H1 (cell line): ENCODE measurements around the gene C1orf56. TPM values are rescaled to one million over a fixed set of nuclear protein-coding genes. Genes with fewer than 3 reads are reported as not detected.

Experiments used
- CTCF ChIA-PET: fragments of 300-600 bp; sonication (Branson Sonifier 250); formaldehyde crosslinking; loops from one replicate; lab custom pipeline; 2021; ENCODE audit not compliant: partially characterized antibody; lab: Charles Lee
- POLR2A ChIA-PET: fragments of 300-600 bp; sonication (Branson Sonifier 250); formaldehyde crosslinking; loops from one replicate; lab custom pipeline; 2021; ENCODE audit warnings: inconsistent platforms; ENCODE audit not compliant: partially characterized antibody; lab: Charles Lee
- DNase-seq, 2 experiments: peaks; one replicate each; pipeline versions ENCODE4 v3.0.0 to v3.0.0-alpha.2; 2010 to 2022; ENCODE audit warnings: low spot score in 2 of 2, low read depth in 1 of 2, mixed read lengths in 1 of 2
- FAIRE-seq: peaks from 2 replicates; lab custom pipeline; 2011; peaks lifted over from hg19 to GRCh38; lab: Jason Lieb, UNC
- H2AFZ ChIP-seq: 2 replicates; pipeline ENCODE4 v1.8.1; 2012; ENCODE audit warnings: low read length, inconsistent platforms
- H2AK5ac ChIP-seq: 2 replicates; pipeline ENCODE4 v1.6.1; 2013; ENCODE audit warnings: low read depth, low read length
- H2BK120ac ChIP-seq: replicated peaks from 2 replicates; pipeline ENCODE3; 2013; ENCODE audit warnings: low read depth, low read length, inconsistent platforms
- H2BK12ac ChIP-seq: 2 replicates; pipeline ENCODE4 v1.6.1; 2013; ENCODE audit warnings: low read depth, low read length
- H2BK15ac ChIP-seq: 2 replicates; pipeline ENCODE4 v1.6.1; 2013; ENCODE audit warnings: low read length
- H2BK20ac ChIP-seq: 2 replicates; pipeline ENCODE4 v1.6.1; 2013; ENCODE audit warnings: low read length
- H2BK5ac ChIP-seq: 2 replicates; pipeline ENCODE4 v1.6.1; 2013; ENCODE audit warnings: low read depth, low read length
- H3K14ac ChIP-seq: 2 replicates; pipeline ENCODE4 v1.6.1; 2013; ENCODE audit warnings: inconsistent platforms; ENCODE audit not compliant: insufficient read length
- H3K18ac ChIP-seq: 2 replicates; pipeline ENCODE4 v1.6.1; 2013; ENCODE audit warnings: low read length; ENCODE audit errors: extremely low read depth
- H3K23ac ChIP-seq: 2 replicates; pipeline ENCODE4 v1.6.1; 2013; ENCODE audit warnings: inconsistent platforms; ENCODE audit not compliant: insufficient read length
- H3K23me2 ChIP-seq: 2 replicates; pipeline ENCODE4 v1.6.1; 2013; ENCODE audit warnings: low read depth, low read length
- H3K27ac ChIP-seq: 2 replicates; pipeline ENCODE4 v1.6.1; 2011; ENCODE audit warnings: low read depth, low read length, inconsistent platforms
- H3K27me3 ChIP-seq, 4 experiments: replicated peaks in 1 of 4; 1 replicate in 1 of 4; 2 replicates in 3 of 4; pipeline versions ENCODE4 v1.6.1 to v1.8.1; 2011 to 2013; ENCODE audit warnings: low read length in 3 of 4, mild to moderate bottlenecking in 3 of 4, inconsistent platforms in 2 of 4, mixed read lengths in 2 of 4, moderate library complexity in 1 of 4; ENCODE audit not compliant: control insufficient read depth in 3 of 4, insufficient read depth in 3 of 4; ENCODE audit errors: extremely low read depth in 1 of 4
- H3K36me3 ChIP-seq, 4 experiments: 2 replicates each; pipeline versions ENCODE4 v1.6.1 to v1.8.1; 2011 to 2013; ENCODE audit warnings: mild to moderate bottlenecking in 4 of 4, low read length in 3 of 4, moderate library complexity in 2 of 4, control low read depth in 1 of 4, inconsistent platforms in 1 of 4; ENCODE audit not compliant: insufficient read depth in 4 of 4, control insufficient read depth in 2 of 4
- H3K4ac ChIP-seq: replicated peaks from 2 replicates; pipeline ENCODE3; 2013; ENCODE audit warnings: low read length, low read depth, mixed read lengths, inconsistent platforms; ENCODE audit not compliant: insufficient read length
- H3K4me1 ChIP-seq, 4 experiments: replicated peaks in 1 of 4; 1 replicate in 1 of 4; 2 replicates in 3 of 4; pipeline versions ENCODE4 v1.6.1 to v1.8.1; 2011 to 2013; ENCODE audit warnings: low read length in 3 of 4, inconsistent platforms in 2 of 4, mixed read lengths in 1 of 4; ENCODE audit not compliant: insufficient read depth in 4 of 4, control insufficient read depth in 3 of 4
- H3K4me2 ChIP-seq, 2 experiments: 2 replicates each; pipeline versions ENCODE4 v1.6.1 to v1.8.1; 2011 to 2013; ENCODE audit warnings: low read depth in 2 of 2, low read length in 2 of 2, control low read depth in 1 of 2, inconsistent platforms in 1 of 2, mild to moderate bottlenecking in 1 of 2; ENCODE audit not compliant: insufficient read depth in 1 of 2
- H3K4me3 ChIP-seq, 4 experiments: fragments of 200-600, 300-600 bp in 1 of 4; sonication (generic), shearing (Covaris generic), sonication (Bioruptor Twin) in 1 of 4; 2 replicates each; pipeline versions ENCODE4 v1.5.1 to v1.8.1; 2011 to 2016; ENCODE audit warnings: low read length in 4 of 4, low read depth in 3 of 4, control low read depth in 2 of 4, inconsistent platforms in 2 of 4, mild to moderate bottlenecking in 2 of 4, mixed read lengths in 1 of 4, moderate library complexity in 1 of 4; ENCODE audit not compliant: insufficient read depth in 2 of 4; ENCODE audit errors: extremely low read depth in 1 of 4
- H3K56ac ChIP-seq: replicated peaks from 2 replicates; pipeline ENCODE3; 2013; ENCODE audit warnings: low read depth, mild to moderate bottlenecking, mixed read lengths, low read length, inconsistent platforms; ENCODE audit not compliant: insufficient read length
- H3K79me1 ChIP-seq: 2 replicates; pipeline ENCODE4 v1.6.1; 2013; ENCODE audit warnings: low read depth, low read length, control low read depth
- H3K79me2 ChIP-seq, 2 experiments: 2 replicates each; pipeline versions ENCODE4 v1.6.1 to v1.8.1; 2012 to 2013; ENCODE audit warnings: low read length in 2 of 2, mild to moderate bottlenecking in 2 of 2, inconsistent platforms in 1 of 2; ENCODE audit not compliant: insufficient read depth in 2 of 2, control insufficient read depth in 1 of 2
- H3K9ac ChIP-seq, 4 experiments: replicated peaks in 1 of 4; 1 replicate in 1 of 4; 2 replicates in 3 of 4; pipeline versions ENCODE4 v1.6.1 to v1.8.1; 2011 to 2013; ENCODE audit warnings: low read depth in 3 of 4, low read length in 3 of 4, control low read depth in 2 of 4, mild to moderate bottlenecking in 2 of 4, moderate library complexity in 2 of 4, inconsistent platforms in 1 of 4; ENCODE audit errors: extremely low read depth in 1 of 4
- H3K9me3 ChIP-seq, 2 experiments: 2 replicates each; pipeline versions ENCODE4 v1.6.1 to v1.8.1; 2012 to 2013; ENCODE audit warnings: mild to moderate bottlenecking in 2 of 2, moderate library complexity in 2 of 2, control low read depth in 1 of 2, inconsistent platforms in 1 of 2, low read depth in 1 of 2, low read length in 1 of 2, mixed read lengths in 1 of 2; ENCODE audit not compliant: insufficient read depth in 2 of 2
- H4K20me1 ChIP-seq, 2 experiments: replicated peaks in 1 of 2; 2 replicates each; pipeline versions ENCODE3 to v1.8.1; 2011 to 2013; ENCODE audit warnings: inconsistent platforms in 2 of 2, low read length in 2 of 2, mild to moderate bottlenecking in 1 of 2; ENCODE audit not compliant: insufficient read depth in 2 of 2, control insufficient read depth in 1 of 2
- H4K5ac ChIP-seq: 2 replicates; pipeline ENCODE4 v1.6.1; 2013; ENCODE audit warnings: low read length, low read depth, mixed read lengths, inconsistent platforms; ENCODE audit not compliant: insufficient read length
- H4K8ac ChIP-seq: 2 replicates; pipeline ENCODE4 v1.8.0; 2013; ENCODE audit warnings: mild to moderate bottlenecking, moderate library complexity, low read length, inconsistent platforms; ENCODE audit not compliant: insufficient read depth; ENCODE audit errors: extremely low read depth
- H4K91ac ChIP-seq: replicated peaks from 2 replicates; pipeline ENCODE3; 2013; ENCODE audit warnings: low read length, mixed read lengths, inconsistent platforms; ENCODE audit not compliant: insufficient read length
- ASH2L ChIP-seq: fragments of 200-600, 300-600 bp; sonication (generic); IDR thresholded peaks from one replicate; pipeline ENCODE4 v1.7.1; 2017; ENCODE audit warnings: low read length
- BCL11A ChIP-seq, 2 experiments: IDR thresholded peaks; one replicate each; pipeline ENCODE4 v1.6.1; 2011; ENCODE audit warnings: low read depth in 2 of 2, low read length in 2 of 2, mild to moderate bottlenecking in 2 of 2
- CEBPB ChIP-seq: IDR thresholded peaks from 2 replicates; pipeline ENCODE4 v1.6.1; 2012; ENCODE audit warnings: low read depth, low read length
- JUND ChIP-seq: IDR thresholded peaks from 2 replicates; pipeline ENCODE4 v1.6.1; 2011; ENCODE audit warnings: mild to moderate bottlenecking, improper control_type of control experiment, low read length
- KDM4A ChIP-seq: IDR thresholded peaks from one replicate; pipeline ENCODE4 v1.7.1; 2012; ENCODE audit warnings: low read depth, mild to moderate bottlenecking, moderate library complexity, low read length, inconsistent platforms; ENCODE audit not compliant: severe bottlenecking
- NANOG ChIP-seq: IDR thresholded peaks from 2 replicates; pipeline ENCODE4 v1.6.1; 2011; ENCODE audit warnings: low read length, low read depth, mild to moderate bottlenecking, inconsistent platforms; ENCODE audit not compliant: insufficient read depth, poor library complexity, severe bottlenecking
- NRF1 ChIP-seq: IDR thresholded peaks from 2 replicates; pipeline ENCODE4 v1.6.1; 2011; ENCODE audit warnings: mild to moderate bottlenecking, low read depth, low read length, improper control_type of control experiment
- PHF8 ChIP-seq: fragments of 200-600 bp; sonication (generic); conservative IDR thresholded peaks from 2 replicates; pipeline ENCODE4 v1.7.1; 2012; ENCODE audit warnings: low read depth, mild to moderate bottlenecking, inconsistent platforms, low read length, moderate library complexity
- POLR2AphosphoS5 ChIP-seq: IDR thresholded peaks from 2 replicates; pipeline ENCODE4 v1.6.1; 2011; ENCODE audit warnings: low read depth, low read length
- RFX5 ChIP-seq: IDR thresholded peaks from 2 replicates; pipeline ENCODE4 v1.6.1; 2011; ENCODE audit warnings: low read depth, low read length, improper control_type of control experiment, borderline replicate concordance
- RNF2 ChIP-seq: fragments of 200-900, 300-1000 bp; sonication (generic); IDR thresholded peaks from 2 replicates; pipeline ENCODE4 v1.7.1; 2016; ENCODE audit warnings: borderline replicate concordance, low read depth, mild to moderate bottlenecking, antibody characterized with exemption, low read length; ENCODE audit not compliant: poor library complexity, severe bottlenecking; ENCODE audit errors: missing control alignments
- RXRA ChIP-seq: IDR thresholded peaks from 2 replicates; pipeline ENCODE4 v1.6.1; 2011; ENCODE audit warnings: low read depth, mild to moderate bottlenecking, low read length, moderate library complexity; ENCODE audit not compliant: insufficient read depth
- SP1 ChIP-seq: IDR thresholded peaks from 2 replicates; pipeline ENCODE4 v1.6.1; 2011; ENCODE audit warnings: low read depth, low read length
- TCF12 ChIP-seq: IDR thresholded peaks from 2 replicates; pipeline ENCODE4 v1.6.1; 2011; ENCODE audit warnings: low read depth, mild to moderate bottlenecking, low read length
- ZNF274 ChIP-seq: IDR thresholded peaks from 2 replicates; pipeline ENCODE4 v1.7.0; 2012; ENCODE audit warnings: low read length, borderline replicate concordance; ENCODE audit errors: extremely low read depth
- WGBS, 2 experiments: shearing (Covaris generic) in 1 of 2; methylation state at CpG; one replicate each; pipeline versions ENCODE4 v1.1.6 to v1.1.7; 2013 to 2015; ENCODE audit warnings: low lambda C conversion rate in 2 of 2, mixed read lengths in 2 of 2, inconsistent platforms in 1 of 2, low coverage in 1 of 2, missing lambda C conversion rate in 1 of 2; ENCODE audit not compliant: insufficient replicate concordance in 2 of 2, insufficient coverage in 1 of 2, insufficient read length in 1 of 2; ENCODE audit errors: extremely low coverage in 1 of 2, missing lambda C conversion rate in 1 of 2; 5-methylcytosine and 5-hydroxymethylcytosine counted together
- polyA plus RNA-seq, 7 experiments: library from polyadenylated mRNA; depleted of rRNA in 3 of 7; stranded (reverse) in 5 of 7; unstranded in 2 of 7; fragments of >200 nt in 5 of 7; fragments of 200-250 nt in 2 of 7; gene quantifications; 1 replicate in 5 of 7; 2 replicates in 1 of 7; 4 replicates in 1 of 7; pipeline versions ENCODE4 v1.2.1 to v1.2.3, GENCODE V29; 2011 to 2013; ENCODE audit warnings: missing spikeins in 2 of 7, mixed read lengths in 2 of 7
- total RNA-seq: library from RNA; stranded (reverse); fragmentation: NEBNext Ultra II Directional; extraction: Animal tissue kit (Norgen Biotek cat#: 25700); gene quantifications from 2 replicates; pipeline ENCODE4 v1.2.1, GENCODE V29; 2021

C1orf56 gene
- total and polyA plus RNA-seq, 2 of the 8 experiments (the other 6 are each of a cell fraction or from before 2014, with no cell fraction given): 3.0 to 3.4 TPM

- POLR2A ChIA-PET: interaction anchor here (3.5 kb wide), 1 partner anchor 9 kb away, joined by 47 read pairs; the partner anchor contains the start of genes CDC42SE1 and MLLT11
- H3K79me1 ChIP-seq: no peaks in the 10 kb centered on the region; the same call in 1 of the 2 replicates
- WGBS, 2 experiments: 88% methylated on average over 5 of the region's 5 CpGs; no CpG with 5 or more reads in 1 of the 2 experiments
- no peak overlapping the region for H2BK15ac ChIP-seq
- H3K27me3 ChIP-seq: no peaks in the 10 kb centered on the region
- H4K8ac ChIP-seq: no peak overlapping the region
- H2BK120ac ChIP-seq: no peak overlapping the region
- no peak overlapping the region for H3K4me3 ChIP-seq
- no peak overlapping the region for H4K5ac ChIP-seq
- H3K36me3 ChIP-seq: peaks cover 0 to 8% (median 0%) of the 10 kb centered on the region in 4 experiments; a peak in 6 of 8 replicates
- no peak for FAIRE-seq
- no peak overlapping the region for H2BK20ac ChIP-seq
- no peak overlapping the region for H3K18ac ChIP-seq
- H2AFZ ChIP-seq: no peak overlapping the region
- H3K56ac ChIP-seq: no peak overlapping the region
- H3K79me2 ChIP-seq: peaks cover 0 to 27% of the 10 kb centered on the region in 2 experiments; a peak in 2 of 4 replicates
- H2AK5ac ChIP-seq: no peak overlapping the region
- H3K4ac ChIP-seq: no peak overlapping the region
- DNase-seq: no peak
- H3K9ac ChIP-seq: no peak overlapping the region
- H3K27ac ChIP-seq: no peak overlapping the region
- no peaks in the 10 kb centered on the region for H3K9me3 ChIP-seq
- H3K14ac ChIP-seq: no peak overlapping the region
- H4K91ac ChIP-seq: no peak overlapping the region
- peaks cover 5% of the 10 kb centered on the region; the same call in 1 of the 2 replicates for H3K23me2 ChIP-seq
- no peak overlapping the region; a peak in 1 of 4 replicates for H3K4me2 ChIP-seq
- peaks cover 0 to 3% of the 10 kb centered on the region in 2 experiments for H4K20me1 ChIP-seq
- no peak overlapping the region for H2BK5ac ChIP-seq
- CTCF ChIA-PET: no interaction called here
- H3K4me1 ChIP-seq: peaks cover 0 to 4% (median 2%) of the 10 kb centered on the region in 4 experiments; a peak in 2 of 7 replicates
- no peak overlapping the region for H2BK12ac ChIP-seq
- H3K23ac ChIP-seq: no peak overlapping the region
- no peak for TF ChIP-seq SP1
- no peak for TF ChIP-seq RXRA
- TF ChIP-seq TCF12: no peak
- no peak for TF ChIP-seq BCL11A (IDR thresholded peaks at IDR 0.05; ENCODE audit: low read depth in 2 of 2, low read length in 2 of 2)
- TF ChIP-seq POLR2AphosphoS5: no peak
- no peak for TF ChIP-seq ASH2L
- TF ChIP-seq JUND: no peak
- TF ChIP-seq RNF2: no peak
- no peak for TF ChIP-seq PHF8
- no peak for TF ChIP-seq NRF1
- TF ChIP-seq KDM4A: no peak
- no peak for TF ChIP-seq NANOG
- TF ChIP-seq RFX5: no peak
- no peak for TF ChIP-seq ZNF274
- no peak for TF ChIP-seq CEBPB
These were observed 21.5 kb downstream of the C1orf56 start for GRCh38 chr1:151069103-151069486.
